GM18951 (cell line): Measurements from ENCODE around the gene JPH2.

Source experiments
- POLR2A ChIP-seq: IDR thresholded peaks from 4 replicates; pipeline ENCODE4 v1.6.1; 2011; ENCODE audit warnings: mild to moderate bottlenecking; ENCODE audit not compliant: insufficient read length, insufficient read depth; ENCODE audit errors: extremely low read depth
- in situ Hi-C: fragments of 300-500 bp; cut with MboI; formaldehyde crosslinking; loops from one replicate; pipeline ENCODE4 v1.12.0; 2022; ENCODE audit warnings: low sequenced_read_pairs, mixed read lengths, inconsistent platforms; ENCODE audit not compliant: unreplicated experiment

The JPH2 gene

GRCh38 chr20:44173116-44173515 is 13.9 kb downstream of the JPH2 start:
- TF ChIP-seq POLR2A = no peak
- in situ Hi-C loops = no loop called here

- no peak for TF ChIP-seq POLR2A
- in situ Hi-C loops = no loop called here
These were observed 14.4 kb downstream of the JPH2 start for GRCh38 chr20:44172572-44172950.

- in situ Hi-C loops = no loop called here
These were observed 15.0 kb downstream of the JPH2 start for GRCh38 chr20:44171775-44172571.

GRCh38 chr20:44170816-44171410 is 16.1 kb downstream of the JPH2 start:
- in situ Hi-C loops = no loop called here
- no peak for TF ChIP-seq POLR2A

More at GRCh38 chr20:44171775-44172571, 15.0 kb downstream of the JPH2 start:
- TF ChIP-seq POLR2A = no peak

GRCh38 chr20:44167736-44168135 is 19.3 kb downstream of the JPH2 start:
- TF ChIP-seq POLR2A = no peak
- in situ Hi-C loops = no loop called here

- TF ChIP-seq POLR2A = no peak
- in situ Hi-C loops = no loop called here
These were observed 20.5 kb downstream of the JPH2 start for GRCh38 chr20:44166477-44166876.

GRCh38 chr20:44166008-44166407 is 21.0 kb downstream of the JPH2 start:
- in situ Hi-C loops = no loop called here

GRCh38 chr20:44160133-44160532 is 26.9 kb downstream of the JPH2 start:
- in situ Hi-C loops = no loop called here
- no peak for TF ChIP-seq POLR2A

More at GRCh38 chr20:44166008-44166407, 21.0 kb downstream of the JPH2 start:
- no peak for TF ChIP-seq POLR2A

- in situ Hi-C loops = no loop called here
- no peak for TF ChIP-seq POLR2A
These were observed 27.3 kb downstream of the JPH2 start for GRCh38 chr20:44159711-44160110.

GRCh38 chr20:44159125-44159524 is 27.9 kb downstream of the JPH2 start:
- TF ChIP-seq POLR2A = no peak
- in situ Hi-C loops = no loop called here

GRCh38 chr20:44157061-44157460 is 29.9 kb downstream of the JPH2 start:
- in situ Hi-C loops = no loop called here
- TF ChIP-seq POLR2A = no peak

GRCh38 chr20:44154521-44155001 is 32.4 kb downstream of the JPH2 start:
- in situ Hi-C loops = no loop called here
- no peak for TF ChIP-seq POLR2A

GRCh38 chr20:44153636-44154043 is 33.3 kb downstream of the JPH2 start:
- TF ChIP-seq POLR2A = no peak
- in situ Hi-C loops = no loop called here

GRCh38 chr20:44151621-44152416 is 35.2 kb downstream of the JPH2 start:
- no peak for TF ChIP-seq POLR2A
- in situ Hi-C loops = no loop called here

GRCh38 chr20:44146272-44146671 is 40.7 kb downstream of the JPH2 start:
- in situ Hi-C loops = no loop called here
- no peak for TF ChIP-seq POLR2A
